GM19397 (cell line): Measurements from ENCODE around the gene CD3D.

Source experiments
- ATAC-seq: cut with Tn5 transposase; IDR thresholded peaks from one replicate; pipeline ENCODE4 v1.9.1; 2021; ENCODE audit warnings: mild to moderate bottlenecking, moderate library complexity; ENCODE audit not compliant: unreplicated experiment

CD3D gene

DNA sequence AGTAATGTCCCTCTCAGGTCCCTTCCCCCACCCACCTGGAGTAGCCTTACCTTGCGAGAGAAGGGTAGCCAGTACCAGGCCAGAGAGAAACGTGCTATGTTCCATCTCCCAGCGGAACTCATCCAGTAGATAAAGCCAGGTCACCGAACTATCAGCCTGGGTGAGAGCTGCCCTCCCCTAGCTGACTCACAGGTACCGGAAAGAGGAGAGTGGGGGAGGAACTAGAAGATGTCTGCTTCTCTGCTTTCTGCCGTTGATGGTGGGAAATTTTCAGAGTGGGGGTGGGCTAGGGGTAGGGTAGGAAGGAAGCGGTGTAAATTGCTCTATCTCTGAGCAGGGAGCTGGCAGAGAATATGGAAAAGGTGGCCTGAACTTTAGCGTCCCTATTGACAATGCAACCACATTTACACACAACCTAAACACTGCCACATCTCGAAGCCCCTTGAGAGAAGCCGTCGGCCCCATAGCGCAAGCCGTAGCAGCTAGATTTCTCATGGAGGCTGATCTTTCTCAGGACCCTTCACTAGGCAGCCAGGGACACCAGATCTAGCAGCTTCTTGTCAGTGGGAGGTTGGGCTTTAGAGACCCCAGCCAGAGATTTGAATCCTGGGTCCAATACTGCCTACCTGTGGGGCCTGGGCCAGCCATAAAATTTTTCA, at the start of gene CD3D:
Gene CD3D, minus strand, starts transcription at position 203 of the 659 bp plus-strand sequence. Its CDS starts 98 bp downstream, at position 105.
- ATAC-seq, result no peak

DNA sequence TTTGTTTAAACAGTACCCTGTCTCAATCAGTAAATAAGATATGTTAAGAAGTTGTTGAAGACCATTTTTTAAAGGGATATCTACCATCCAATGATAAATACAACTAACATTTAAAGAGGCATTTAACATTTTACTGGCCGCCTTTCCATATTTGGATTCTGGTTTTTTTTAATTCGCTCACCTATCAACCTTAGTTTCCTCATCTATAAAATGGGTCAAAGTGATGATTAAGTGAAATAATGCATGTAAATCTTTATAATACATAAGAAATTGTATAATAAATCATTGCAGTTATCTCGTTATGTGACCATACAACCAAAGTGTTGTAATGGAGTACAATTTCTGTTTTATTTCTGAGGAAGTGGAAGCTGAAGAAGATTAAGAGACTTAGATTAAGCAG, 41.2 kb upstream of the CD3D start:
- ATAC-seq, result no peak

DNA sequence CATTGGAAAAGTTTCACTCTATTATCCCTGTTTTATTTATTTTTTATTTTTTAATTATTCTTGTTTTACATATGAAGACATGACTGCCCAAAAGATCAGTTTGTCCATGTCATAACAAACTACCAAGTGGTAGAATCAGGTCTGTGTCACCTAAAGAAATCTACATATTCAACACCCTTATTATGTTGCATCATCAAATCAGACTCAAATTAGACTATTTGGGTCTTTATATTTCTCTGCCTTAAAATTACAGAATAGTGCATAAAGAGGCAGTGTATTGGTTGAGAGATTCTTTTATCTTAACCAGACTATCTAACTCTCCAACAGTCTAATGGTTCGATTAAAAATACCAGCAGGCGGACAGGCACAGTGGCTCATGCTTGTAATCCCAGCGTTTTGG, 40.4 kb upstream of the CD3D start:
- ATAC-seq, result no peak

DNA sequence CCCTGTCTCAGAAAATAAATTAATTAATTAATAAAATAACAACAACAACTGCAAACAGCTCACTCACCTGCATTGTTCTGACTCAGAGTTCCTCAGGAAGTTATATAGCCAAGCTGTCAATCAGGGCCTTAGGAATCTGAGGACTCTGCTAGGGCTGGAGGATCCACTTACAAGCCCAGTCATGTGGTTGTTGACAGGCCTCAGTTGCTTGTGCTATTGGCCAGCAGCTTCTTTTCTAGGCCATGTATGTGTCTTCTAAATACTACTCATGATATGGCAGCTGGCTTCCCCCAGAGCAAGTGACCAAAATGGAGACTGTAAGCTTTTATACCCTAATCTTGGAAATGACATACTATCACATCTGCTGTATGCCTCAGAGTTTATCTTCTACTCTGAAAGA, 38.1 kb upstream of the CD3D start:
- no peak for ATAC-seq

DNA sequence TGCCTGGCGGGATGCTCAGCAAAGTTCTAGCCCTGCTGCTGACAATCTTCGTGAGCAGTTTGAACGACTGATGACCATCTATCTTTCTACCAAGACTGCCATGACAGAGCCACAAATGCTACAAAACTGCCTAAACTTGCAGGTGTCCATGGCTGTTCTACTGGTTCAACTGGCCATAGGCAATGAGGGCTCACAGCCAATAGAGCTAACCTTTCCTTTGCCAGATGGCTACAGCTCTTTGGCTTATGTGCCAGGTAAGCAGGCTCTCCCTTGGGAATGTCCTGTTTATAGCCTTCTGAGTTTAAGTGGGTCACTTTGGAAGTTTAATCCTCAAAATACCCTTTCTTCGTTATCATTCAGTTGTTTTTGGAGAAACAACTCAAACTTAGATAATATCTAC, 37.0 kb upstream of the CD3D start:
- no peak for ATAC-seq

DNA sequence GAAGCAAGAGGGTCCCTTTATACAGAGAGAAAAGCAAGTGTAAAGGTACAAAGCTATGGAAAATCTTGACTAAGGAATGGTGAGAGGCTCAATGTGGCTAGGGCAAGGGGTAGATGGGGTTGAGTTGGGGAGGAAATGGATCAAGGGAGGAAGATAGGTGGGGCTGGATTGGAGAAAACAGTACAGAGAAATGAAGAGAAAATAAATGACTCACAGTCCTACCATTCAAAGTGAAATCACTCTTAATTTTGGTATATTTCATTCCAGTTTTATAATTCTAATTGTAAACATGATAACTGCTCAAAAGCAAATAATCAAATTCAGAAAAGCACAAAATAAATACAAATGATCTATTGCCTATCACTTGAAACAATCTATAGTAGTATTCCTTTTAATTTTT, 33.5 kb upstream of the CD3D start:
- no peak for ATAC-seq

DNA sequence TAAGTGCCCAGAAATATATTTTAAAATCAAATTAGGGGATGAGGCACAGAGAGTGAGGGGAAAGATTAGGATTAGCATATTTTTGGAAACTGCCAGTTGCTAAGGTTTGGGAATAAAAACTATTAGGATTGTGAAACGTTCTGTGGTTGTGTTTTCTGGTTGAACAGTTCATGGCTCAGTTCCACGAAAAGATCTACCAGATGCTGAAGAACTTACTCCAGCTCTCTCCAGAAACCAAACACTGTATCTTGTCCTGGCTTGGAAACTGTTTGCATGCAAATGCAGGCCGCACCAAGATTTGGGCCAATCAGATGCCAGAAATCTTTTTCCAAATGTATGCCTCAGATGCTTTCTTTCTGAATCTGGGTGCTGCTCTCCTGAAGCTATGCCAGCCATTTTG, 32.2 kb upstream of the CD3D start:
- ATAC-seq, result no peak

DNA sequence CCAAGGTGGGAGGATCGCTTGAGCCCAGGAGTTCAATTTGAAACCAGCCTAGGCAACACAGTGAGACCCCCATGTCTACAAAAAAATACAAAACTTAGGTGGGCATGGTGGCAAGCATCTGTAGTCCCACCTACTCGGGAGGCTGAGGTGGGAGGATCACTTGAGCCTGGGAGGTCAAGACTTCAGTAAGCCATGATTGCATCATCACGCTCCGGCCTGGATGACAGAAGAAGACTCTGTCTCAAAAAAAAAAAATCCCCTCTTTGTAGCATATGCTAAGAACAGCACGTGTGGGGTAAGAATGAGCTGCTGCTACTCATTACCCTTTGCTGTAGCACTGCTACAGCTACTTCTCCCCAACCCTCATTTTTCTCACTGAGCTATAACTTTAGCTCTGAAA, 31.4 kb upstream of the CD3D start:
- no peak for ATAC-seq

DNA sequence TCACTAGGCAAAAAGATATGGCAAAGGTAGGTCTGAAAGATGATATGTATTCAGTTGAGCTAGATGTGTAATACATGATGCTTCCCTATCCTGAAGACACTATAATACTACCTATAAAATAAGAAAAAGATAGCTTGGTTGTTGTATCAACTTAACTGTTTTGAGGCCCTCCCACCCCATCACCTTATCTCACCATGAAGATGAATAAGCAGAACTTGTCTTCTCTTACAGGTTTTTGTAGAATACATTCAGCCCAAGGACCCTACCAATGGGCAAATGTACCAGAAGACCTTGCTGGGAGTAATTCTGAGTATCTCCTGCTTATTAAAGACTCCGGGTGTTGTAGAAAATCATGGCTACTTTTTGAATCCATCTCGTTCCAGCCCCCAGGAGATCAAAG, 30.8 kb upstream of the CD3D start:
- ATAC-seq, result no peak

DNA sequence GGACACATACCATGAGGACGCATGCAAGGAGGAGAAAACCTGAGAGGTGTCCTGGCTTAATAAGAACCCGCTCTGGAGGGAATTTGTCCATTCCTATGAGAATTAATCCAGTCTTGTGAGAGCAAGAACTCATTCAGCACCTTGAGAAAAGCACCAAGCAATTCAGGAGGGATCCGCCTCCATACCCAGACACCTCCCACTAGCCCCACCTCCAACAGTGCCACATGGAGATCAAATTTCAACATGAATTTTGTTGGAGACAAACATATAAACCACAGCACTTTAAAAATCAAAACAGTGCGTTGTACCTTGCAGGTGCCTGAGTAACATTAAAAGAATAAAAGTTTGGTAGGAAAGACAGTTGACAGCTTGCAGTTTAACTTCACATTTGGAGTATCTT, 28.3 kb upstream of the CD3D start:
- ATAC-seq, result no peak

DNA sequence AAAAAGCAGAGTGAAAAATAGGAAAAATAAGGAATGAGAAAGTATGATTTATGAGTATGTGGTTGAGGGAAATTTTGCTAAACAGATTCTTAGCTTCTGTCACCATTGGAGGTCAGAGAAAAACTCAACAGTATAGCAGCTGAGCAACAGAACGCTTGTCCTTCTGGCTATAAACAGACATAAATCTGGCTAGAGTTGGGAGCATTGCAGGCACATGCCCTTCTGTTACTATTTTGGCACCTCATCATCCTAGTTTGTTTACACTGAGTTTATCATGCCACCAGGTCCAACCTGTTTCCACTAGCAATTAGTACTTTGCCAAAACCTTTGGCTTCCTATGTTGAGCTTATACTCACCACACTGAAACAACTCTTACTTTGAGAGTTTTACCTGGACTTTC, 23.8 kb upstream of the CD3D start:
- ATAC-seq, result no peak

DNA sequence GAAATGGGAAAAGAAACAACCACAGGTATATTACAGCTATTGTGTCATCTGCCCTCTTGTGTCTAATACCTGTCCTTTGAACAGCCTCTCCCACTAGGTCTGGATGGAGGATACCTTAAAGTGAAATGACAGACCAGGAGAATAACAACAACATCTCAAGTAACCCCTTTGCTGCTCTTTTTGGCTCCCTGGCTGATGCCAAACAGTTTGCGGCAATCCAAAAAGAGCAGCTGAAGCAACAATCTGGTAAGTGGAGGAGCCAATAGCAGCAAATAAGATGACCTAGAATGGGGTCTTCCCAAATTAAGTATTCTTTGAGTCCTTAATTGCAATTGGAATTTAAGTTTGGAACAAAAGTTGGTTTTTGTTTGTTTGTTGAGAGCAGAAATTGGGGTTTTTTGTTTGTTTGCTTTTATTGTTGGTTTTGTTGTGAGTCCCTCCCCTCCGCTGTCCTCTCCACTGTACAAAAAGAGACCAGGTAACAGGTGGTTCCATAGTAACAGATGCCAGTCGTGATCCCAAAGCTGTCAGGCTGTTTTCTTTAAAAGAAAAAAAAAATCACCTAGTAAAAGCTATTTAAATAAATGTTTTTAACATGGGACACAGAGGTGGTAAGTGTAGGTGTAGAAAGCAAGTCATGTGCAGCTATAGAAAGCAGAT, 22.6 kb upstream of the CD3D start:
- no peak for ATAC-seq

DNA sequence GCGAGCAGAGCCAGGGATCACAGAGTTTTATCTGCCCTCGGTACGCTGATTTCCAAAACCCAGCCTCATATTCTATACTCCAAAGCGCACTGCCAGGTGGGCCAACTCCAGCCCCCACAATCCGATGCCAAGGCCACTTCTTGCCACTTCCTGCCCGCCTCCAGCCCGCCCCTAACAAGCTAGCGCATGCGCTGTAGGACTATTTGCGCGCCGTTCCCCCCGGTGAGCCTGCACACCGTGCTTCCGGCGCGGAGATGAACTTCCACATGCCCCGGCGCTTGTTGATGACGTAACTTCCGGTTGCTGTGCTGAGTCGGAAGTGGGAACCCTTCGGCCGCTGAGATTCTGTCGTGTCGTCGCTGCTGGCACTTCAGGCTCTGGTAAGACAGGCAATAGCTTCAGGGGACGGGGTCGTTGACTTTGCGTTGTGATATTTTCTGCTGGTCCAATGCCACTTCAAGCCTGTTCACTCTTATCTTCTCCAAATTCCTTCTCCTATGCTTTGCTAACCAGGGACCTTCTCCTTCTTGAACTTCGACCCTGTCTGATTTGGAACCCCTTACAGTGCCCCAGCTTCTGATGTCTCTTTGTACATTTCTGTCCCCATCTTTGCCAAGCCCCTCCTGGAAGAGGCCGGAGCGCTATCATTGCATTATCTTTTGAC, 16.9 kb upstream of the CD3D start, which contains the start of gene UBE4A:
Gene UBE4A, plus strand, starts transcription at position 306 of the 664 bp plus-strand sequence. CDS start 5,481 bp downstream, outside the sequence.
- ATAC-seq, result peak; percentile 88

DNA sequence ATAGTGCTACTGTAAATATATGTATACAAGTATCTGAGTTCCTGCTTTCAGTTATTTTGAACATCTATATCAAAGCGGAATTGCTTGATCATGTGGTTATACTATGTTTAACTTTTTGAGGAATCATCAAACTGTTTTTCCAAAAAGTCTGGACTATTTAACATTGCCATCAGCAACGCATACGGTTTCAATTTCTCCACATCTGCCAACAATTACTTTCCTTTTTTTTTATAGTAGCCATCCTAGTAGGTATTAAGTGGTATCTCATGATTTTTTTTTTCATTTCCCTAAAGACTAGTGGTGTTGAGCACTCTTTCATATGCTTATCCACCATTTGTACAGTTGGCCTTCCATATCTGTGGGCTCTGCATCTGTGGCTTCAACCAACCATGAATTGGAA, 15.6 kb upstream of the CD3D start:
- no peak for ATAC-seq

DNA sequence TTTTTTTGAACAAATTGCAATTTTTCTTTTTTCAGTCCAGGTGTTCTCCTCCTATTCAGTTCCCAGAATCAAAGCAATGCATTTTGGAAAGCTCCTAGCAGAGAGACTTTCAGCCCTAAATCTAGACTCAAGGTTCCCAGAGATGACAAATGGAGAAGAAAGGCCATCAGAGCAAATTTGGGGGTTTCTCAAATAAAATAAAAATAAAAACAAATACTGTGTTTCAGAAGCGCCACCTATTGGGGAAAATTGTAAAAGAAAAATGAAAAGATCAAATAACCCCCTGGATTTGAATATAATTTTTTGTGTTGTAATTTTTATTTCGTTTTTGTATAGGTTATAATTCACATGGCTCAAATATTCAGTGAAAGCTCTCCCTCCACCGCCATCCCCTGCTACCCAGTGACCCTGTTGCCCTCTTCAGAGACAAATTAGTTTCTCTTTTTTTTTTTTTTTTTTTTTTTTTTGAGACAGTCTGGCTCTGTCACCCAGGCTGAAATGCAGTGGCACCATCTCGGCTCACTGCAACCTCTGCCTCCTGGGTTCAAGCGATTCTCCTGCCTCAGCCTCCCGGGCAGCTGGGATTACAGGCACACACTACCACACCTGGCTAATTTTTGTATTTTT, 10.7 kb upstream of the CD3D start:
- no peak for ATAC-seq

DNA sequence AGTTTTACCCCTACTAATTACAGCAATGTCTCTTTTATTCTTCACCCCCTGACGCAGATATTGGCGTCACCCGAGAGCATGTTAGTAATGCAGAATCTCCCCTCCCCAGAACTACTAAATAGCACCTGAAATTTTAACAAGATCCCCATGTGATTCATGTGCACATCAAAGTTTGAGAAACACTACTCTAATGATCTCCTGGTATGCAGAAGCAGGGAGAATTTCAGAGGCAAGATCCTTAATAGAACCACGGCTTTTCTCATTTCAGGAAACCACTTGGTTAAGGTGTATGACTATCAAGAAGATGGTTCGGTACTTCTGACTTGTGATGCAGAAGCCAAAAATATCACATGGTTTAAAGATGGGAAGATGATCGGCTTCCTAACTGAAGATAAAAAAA, 7.0 kb upstream of the CD3D start:
- ATAC-seq, result no peak

DNA sequence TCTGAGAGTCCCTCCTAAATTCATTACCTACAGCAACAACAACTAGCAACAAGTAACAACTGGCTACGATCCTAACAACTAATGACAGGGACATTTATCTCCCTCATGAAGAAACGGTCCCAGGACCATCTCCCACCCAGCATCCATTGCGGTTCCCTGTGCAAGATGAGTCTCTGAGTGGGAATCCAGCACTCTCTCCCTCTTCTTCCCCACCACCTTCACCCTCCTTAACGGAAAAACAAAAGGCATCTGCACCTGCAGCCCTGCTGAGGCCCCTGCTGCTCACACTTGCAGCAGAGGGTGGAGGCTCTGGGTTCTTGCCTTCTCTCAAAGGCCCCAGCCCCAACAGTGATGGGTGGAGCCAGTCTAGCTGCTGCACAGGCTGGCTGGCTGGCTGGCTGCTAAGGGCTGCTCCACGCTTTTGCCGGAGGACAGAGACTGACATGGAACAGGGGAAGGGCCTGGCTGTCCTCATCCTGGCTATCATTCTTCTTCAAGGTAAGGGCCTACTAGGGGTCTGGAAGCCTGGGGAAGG, 1.5 kb upstream of the CD3D start, which contains the start of gene CD3G:
Gene CD3G, plus strand, starts transcription at position 364 of the 535 bp plus-strand sequence. Its CDS starts 80 bp downstream, at position 444.
- ATAC-seq, result no peak

DNA sequence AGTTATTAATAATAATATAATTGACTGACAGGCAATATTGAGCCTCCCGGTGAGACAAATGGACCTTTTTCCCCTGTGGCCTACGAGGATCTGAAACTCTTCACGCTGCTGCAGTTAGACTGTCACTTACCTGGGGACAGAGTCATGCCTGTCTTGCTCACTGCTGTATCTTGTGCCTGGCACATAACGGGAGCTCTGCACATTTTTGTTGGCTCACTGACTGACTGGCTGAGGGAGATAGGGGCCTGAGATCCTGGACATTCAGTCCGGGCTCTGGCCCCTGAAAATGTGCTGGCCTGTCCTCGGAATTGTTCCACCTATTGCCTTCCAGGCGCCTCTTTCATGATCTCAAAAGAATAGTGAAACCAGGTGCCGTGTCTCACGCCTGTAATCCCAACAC, 743 bp upstream of the CD3D start:
- no peak for ATAC-seq

DNA sequence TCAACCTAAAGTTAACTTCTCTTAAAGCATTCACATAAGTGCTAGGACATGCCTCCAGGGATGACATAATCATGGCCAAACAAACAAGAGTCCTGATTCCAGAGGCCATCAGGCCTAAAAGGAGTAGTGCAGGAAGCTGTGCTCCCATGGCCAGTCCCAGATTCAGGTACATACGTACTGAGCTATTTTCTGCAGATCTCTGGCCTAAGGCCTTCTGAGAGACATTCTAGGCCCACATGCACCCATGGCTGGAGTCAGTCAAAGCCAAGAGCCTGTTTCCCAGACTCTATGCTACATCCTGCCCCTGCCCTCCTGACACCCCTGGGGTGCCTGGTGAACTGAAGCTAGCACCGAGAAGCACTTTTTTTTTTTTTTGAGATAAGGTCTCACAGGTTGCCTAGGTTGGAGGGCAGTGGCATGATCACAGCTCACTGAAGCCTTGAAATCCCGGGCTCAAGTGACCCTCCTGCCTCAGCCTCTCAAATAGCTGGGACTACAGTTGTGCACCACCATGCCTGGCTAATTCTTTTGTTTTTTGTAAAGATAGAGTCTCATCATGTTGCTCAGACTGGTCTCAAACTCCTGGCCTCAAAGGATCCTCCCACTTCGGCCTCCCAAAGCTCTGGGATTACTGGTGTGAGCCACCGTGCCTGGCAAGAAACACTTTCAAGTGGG, 553 bp downstream of the CD3D start:
- ATAC-seq, result no peak

DNA sequence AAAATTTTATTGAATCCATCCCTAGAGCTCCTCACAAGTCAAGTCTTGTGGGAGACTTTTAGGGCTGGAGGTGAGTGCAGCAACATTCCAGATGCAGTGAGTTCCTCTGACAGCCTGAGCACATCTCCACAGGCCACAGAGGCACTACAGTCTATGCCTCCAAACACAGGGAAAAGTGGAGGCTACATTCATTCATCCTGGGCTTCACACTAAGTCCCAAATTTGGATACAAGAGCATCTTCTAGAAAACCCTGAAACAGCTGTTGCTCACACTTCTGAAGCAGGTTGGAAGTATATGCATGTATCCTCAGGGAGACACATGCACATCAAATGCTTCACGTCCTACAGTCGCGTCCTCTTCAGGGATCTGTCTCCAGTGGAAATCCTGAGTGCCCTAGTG, 1.2 kb downstream of the CD3D start:
- no peak for ATAC-seq

DNA sequence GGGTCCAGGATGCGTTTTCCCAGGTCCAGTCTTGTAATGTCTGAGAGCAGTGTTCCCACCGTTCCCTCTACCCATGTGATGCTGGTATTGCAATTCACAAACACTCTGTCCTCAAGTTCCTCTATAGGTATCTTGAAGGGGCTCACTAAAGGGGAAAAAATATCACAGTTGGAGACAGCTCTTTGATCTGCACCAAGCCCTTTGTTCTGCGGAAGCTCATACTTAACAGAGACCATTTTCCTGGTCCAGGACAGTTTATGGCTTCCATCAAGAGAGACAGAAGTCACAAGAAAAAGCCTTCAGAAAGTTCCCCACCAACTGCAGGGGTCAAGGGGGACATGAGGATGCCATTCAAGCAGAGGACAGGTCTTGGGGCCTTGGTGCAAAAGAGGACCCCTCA, 2.1 kb downstream of the CD3D start:
- ATAC-seq, result no peak
